Inferior parietal cortex (tissue), 1 donor: ENCODE data around the gene CD3G.
"Not testable (repeated sequence)": the region's sequence is repeated elsewhere in the genome, so short reads cannot be mapped to it uniquely, and the experiment has no call there.

ENCODE experiments used
- DNase-seq: peaks from one replicate; pipeline ENCODE4 v3.0.0-alpha.2; 2016; ENCODE audit errors: extremely low spot score

The CD3G gene

DNA sequence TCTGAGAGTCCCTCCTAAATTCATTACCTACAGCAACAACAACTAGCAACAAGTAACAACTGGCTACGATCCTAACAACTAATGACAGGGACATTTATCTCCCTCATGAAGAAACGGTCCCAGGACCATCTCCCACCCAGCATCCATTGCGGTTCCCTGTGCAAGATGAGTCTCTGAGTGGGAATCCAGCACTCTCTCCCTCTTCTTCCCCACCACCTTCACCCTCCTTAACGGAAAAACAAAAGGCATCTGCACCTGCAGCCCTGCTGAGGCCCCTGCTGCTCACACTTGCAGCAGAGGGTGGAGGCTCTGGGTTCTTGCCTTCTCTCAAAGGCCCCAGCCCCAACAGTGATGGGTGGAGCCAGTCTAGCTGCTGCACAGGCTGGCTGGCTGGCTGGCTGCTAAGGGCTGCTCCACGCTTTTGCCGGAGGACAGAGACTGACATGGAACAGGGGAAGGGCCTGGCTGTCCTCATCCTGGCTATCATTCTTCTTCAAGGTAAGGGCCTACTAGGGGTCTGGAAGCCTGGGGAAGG, at the start of gene CD3G:
Gene CD3G (plus strand): TSS at position 364 of the 535 bp plus-strand sequence. CDS start 80 bp downstream, at position 444.
- no peak for DNase-seq

DNA sequence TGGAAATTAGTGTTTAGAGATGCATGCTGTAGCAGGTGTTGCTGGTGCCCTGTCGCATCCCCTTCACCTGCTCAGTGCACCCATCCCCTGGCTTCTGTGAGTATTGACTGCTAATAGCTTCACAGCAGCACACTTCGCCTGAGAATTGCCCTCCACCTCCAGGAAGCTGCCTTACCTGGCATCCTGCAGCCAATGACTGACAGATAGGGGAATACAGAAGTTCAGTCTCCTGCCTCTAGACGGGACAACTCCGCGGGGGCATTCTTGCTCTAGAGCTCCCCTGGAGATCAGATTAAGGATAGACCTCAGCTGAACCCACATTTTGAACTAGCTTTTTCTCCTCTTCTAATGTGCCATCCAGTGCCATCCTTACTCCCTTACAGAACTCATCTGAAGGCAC, 48.9 kb upstream of the CD3G start:
- no peak for DNase-seq

GRCh38 chr11:118295815-118296454, 48.2 kb upstream of the CD3G start:
- DNase-seq: peak; percentile 7

GRCh38 chr11:118301600-118302195, 42.4 kb upstream of the CD3G start:
- DNase-seq: no peak

DNA sequence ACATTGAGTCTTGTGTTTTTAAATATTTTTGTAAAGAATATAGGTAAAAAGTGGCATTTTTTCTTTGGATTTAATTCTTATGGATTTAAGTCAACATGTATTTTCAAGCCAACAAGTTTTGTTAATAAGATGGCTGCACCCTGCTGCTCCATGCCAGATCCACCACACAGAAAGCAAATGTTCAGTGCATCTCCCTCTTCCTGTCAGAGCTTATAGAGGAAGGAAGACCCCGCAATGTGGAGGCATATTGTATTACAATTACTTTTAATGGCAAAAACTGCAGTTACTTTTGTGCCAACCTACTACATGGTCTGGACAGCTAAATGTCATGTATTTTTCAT, 39.9 kb upstream of the CD3G start:
- no peak for DNase-seq

DNA sequence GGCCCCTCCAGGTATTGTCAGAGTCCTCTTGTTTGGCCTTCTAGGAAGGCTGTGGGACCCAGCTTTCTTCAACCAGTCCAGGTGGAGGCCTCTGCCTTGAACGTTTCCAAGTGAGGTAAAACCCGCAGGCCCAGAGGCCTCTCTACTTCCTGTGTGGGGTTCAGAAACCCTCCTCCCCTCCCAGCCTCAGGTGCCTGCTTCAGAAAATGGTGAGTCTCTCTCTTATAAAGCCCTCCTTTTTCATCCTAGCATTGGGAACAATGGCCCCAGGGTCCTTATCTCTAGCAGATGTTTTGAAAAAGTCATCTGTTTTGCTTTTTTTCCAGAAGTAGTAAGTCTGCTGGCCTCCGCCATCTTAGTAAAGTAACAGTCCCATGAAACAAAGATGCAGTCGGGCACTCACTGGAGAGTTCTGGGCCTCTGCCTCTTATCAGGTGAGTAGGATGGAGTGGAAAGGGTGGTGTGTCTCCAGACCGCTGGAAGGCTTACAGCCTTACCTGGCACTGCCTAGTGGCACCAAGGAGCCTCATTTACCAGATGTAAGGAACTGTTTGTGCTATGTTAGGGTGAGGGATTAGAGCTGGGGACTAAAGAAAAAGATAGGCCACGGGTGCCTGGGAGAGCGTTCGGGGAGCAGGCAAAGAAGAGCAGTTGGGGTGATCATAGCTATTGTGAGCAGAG, 39.4 kb upstream of the CD3G start, which contains the start of gene CD3E:
Gene CD3E (plus strand): TSS at position 163 of the 681 bp plus-strand sequence. CDS start 223 bp downstream, at position 386.
- DNase-seq: no peak

- DNase-seq: no peak
Measured at GRCh38 chr11:118305726-118306125, 38.4 kb upstream of the CD3G start.

DNA sequence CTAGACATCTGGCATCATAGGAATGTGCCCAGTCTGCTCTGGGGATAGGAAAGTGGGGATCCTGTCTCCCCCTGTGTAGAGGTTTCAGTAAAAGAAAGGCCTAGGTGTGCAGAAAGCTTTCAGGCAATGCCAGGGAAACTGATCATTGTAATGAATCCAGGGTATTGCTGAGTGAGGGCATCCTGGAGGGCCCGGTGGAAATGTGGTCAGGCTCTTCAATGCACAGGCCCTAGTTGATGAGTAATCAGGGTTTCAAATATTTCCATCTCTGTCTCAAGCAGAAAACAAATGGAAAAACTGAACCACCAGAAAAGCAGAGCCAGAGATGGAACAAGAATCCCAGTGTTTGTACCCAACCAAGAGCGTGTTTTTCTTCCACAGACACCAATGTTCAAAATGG, 37.6 kb upstream of the CD3G start:
- DNase-seq: no peak

DNA sequence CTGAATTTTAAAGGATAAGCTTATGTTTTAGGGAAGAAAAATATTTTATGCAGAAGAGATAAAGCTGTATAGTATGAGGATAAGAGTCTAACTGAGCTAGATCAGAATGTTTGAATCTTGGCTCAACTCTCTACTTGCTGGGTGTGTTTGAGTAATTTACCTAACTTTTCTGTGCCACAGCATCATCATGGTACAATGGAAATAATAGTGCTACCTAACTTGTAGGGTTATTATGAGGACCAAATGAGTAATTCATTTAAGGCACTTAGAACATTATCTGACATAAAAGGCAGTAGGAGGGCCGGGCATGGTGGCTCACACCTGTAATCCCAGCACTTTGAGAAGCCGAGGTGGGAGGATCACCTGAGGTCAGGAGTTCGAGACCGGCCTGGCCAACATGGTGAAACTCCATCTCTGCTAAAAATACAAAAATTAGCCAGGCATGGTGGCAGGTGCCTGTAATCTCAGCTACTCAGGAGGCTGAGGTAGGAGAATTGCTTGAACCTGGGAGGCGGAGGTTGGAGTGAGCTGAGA, 35.1 kb upstream of the CD3G start:
- not testable (repeated sequence) for DNase-seq

- DNase-seq: no peak
Measured at GRCh38 chr11:118310271-118310670, 33.9 kb upstream of the CD3G start.

GRCh38 chr11:118310781-118311485, 33.2 kb upstream of the CD3G start:
- no peak for DNase-seq

GRCh38 chr11:118311518-118311917, 32.6 kb upstream of the CD3G start:
- DNase-seq: no peak

- DNase-seq: no peak
Measured at GRCh38 chr11:118312328-118312727, 31.8 kb upstream of the CD3G start.

DNA sequence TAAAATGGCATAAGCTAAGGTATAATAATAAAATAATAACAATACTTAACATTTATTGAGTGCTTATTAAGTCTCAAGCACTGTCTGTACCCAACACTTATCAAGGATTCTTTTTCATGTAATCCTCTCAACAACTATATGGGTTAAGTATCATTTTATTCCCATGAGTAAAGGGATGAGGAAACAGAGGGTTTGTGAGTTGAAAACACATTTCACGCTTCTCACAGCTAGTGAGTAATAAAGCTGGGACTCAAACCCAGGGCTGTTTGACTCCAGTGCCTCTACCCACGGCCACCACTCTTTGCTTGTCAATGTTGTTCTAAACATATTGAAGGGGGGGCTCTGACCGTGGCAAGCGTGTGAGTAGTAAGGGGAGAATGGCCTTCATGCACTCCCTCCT, 30.9 kb upstream of the CD3G start:
- no peak for DNase-seq

DNA sequence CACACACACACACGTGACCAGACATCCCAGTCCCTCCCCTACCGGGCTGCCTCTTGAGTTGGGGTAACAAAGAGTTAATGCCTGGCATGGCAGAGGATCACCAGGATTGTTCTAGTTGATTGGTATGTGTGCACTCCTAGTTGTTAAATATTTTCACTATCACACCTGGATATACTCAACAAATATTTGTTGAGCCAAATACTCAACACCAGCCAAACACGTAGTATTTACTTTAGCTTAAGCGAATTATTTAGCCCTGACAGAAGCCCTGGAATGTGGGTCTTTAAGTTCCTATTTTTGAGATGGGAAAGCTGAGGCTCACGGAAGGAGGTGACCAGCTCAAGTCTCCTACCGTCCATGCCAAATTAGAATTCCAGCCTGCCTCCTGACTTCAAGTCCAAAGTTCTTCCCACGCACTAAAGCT, 29.1 kb upstream of the CD3G start:
- no peak for DNase-seq

- no peak for DNase-seq
Measured at GRCh38 chr11:118318124-118318523, 26.0 kb upstream of the CD3G start.

- DNase-seq: no peak
Measured at GRCh38 chr11:118318581-118319336, 25.4 kb upstream of the CD3G start.

- no peak for DNase-seq
Measured at GRCh38 chr11:118319337-118319707, 24.8 kb upstream of the CD3G start.

DNA sequence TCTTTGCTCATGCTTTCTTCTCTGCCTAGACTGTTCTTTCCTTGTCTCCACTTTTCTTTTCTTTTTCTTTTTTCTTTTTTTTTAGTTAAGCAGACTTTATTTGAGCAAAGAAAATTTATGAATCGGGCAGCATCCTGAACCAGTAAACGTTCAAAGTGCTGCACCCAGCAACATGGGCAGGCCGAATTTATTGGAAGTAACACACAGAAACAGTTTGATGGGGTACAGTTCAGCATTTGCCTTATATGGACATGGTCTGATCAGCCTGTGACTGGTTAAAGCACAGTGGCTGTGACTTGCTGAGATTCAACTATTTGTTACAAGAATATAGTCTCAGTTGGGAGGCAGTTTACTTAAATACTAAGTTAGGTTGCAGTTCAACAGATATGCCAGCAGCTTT, 23.6 kb upstream of the CD3G start:
- no peak for DNase-seq

DNA sequence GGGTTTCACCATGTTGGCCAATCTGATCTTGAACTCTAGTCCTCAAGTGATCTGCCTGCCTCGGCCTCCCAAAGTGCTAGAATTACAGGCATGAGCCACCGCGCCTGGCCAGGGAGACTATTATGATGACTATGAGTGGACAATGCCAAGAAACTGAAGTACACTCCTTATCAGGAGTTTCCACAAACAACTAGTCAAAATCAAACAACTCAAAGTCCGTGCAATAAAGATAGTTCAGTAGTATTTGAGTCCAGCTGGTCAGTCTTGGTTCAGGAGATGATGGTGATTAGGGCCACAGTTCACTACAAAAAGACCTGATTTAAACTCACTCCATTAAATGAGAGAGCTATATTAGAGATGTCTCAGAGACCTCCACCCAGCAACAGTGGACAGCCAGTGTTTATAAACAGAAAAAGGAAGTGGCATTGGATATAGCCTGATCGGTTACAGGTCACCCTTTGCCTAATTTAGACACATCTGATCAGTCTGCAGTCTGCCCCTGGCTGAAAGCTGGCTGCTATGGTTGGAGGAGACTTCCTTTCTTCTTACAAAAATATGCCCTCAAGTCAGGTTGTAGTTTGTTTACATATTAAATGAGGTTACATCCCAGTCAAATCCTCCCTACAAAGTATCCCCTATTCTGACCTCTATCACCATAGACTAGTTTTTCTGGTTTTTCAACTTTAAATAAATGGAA, 22.6 kb upstream of the CD3G start:
- DNase-seq: no peak

DNA sequence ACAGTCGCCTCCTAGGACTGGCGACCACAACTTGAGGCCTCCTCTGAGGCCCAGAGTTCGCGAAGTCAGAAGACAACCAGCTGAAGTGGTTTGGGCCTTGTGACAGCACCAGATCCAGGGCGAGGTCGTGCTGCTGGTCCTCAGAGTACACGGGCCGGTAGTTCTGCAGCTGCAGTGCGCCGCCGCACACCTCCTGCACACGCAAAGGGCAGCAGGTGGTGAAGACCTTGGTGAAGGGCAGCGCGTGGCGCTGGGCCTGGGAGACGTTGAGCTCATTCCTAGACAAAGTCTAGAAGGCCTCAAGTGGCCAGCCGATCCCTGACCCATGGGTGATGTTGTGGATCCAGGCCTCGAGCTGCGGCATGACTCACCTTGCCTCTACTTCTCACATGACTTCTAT, 21.4 kb upstream of the CD3G start:
- no peak for DNase-seq
